ENCODE measurements around the gene IL2. TPM values are rescaled to one million over a fixed set of nuclear protein-coding genes. Genes with fewer than 3 reads are reported as not detected.

IL2 gene
- total RNA-seq: 0.75 and 1.3 TPM in 2 replicates

DNA sequence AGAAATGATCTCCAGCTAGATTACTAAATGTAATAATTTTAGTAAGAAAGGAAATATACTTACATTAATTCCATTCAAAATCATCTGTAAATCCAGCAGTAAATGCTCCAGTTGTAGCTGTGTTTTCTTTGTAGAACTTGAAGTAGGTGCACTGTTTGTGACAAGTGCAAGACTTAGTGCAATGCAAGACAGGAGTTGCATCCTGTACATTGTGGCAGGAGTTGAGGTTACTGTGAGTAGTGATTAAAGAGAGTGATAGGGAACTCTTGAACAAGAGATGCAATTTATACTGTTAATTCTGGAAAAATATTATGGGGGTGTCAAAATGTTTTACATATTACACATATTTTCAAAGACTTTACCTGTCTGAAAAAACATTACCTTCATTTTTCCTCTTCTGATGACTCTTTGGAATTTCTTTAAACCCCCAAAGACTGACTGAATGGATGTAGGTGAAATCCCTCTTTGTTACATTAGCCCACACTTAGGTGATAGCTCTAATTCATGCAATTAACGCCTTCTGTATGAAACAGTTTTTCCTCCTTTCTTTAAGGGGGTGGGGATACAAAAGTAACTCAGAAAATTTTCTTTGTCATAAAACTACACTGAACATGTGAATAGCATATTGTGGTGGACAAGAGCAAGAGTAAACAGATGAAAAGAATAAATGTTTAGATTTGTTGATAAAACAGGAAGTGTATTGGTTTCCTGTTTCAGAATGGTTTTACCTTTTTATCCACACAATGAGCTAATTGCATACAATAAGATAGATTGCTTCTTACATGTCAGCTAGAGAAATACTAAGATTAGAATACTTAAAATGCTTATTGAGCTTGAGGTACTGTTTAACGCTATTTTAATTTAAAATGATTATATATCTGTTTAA is at the start of gene IL2:
Gene IL2, minus strand, starts transcription at position 495 of the 886 bp plus-strand sequence. Its CDS starts 285 bp downstream, at position 210.
- intact Hi-C loops (cut with micrococcal nuclease): loop anchor here (1.0 to 10.0 kb wide), 9 partner anchors 46 to 633 kb away; partner anchors contain the start of genes BLTP1, CCNA2, NUDT6 and TRPC3

DNA sequence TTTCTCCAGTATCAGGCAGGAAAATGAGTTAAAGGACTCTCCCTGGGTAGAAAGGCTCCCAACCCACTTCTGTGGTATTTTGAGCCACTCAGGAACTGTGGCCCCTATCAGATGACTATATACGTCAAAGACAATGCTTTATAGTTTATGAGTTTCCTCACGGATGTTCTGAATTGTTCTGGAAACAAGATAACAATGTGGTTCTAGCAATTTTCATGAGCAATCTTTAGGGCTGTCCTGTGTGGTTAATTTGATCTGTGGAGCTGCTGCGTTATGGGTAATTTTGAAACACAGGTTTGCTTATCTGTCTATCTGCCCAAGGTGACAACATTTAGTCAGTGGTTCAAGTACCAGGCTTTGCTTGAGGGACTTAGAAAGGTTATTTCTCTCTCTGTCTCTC is 46.7 kb upstream of the IL2 start:
- intact Hi-C loops (cut with micrococcal nuclease): loop anchor here (1.0 to 2.0 kb wide), 2 partner anchors 37 to 46 kb away; partner anchors contain the start of gene IL2

DNA sequence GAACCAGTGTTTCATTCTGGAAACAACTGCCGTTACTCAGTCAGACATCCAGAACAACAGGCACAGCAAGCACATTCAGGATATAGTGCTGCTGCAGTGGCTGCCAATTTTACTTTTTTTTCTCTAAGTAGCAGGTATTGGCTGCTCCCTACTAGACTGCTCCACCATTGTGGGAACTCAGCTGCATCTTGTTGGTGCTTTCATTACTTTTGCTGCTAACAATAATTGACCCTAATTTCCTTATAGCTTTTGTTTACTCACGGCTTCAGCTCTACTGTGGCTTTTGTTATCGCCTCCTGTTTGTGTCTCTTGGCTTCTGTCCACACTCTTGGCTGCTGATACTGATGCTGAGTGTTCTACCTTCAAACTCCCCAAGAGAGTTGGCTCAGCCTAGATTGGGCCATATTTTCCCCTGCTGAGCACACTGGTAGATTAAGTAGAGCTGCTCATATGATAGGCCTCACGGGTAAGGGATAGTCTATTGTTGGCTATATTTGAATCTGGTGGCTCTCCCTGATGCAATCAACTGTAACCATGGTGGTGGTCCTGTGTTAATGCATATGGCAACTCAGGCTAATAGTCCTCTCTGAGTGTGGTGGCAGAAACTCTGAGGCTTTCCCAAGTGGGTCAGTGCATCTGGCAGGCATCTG is 44.5 kb upstream of the IL2 start:
- intact Hi-C loops (cut with micrococcal nuclease): no loop called here

DNA sequence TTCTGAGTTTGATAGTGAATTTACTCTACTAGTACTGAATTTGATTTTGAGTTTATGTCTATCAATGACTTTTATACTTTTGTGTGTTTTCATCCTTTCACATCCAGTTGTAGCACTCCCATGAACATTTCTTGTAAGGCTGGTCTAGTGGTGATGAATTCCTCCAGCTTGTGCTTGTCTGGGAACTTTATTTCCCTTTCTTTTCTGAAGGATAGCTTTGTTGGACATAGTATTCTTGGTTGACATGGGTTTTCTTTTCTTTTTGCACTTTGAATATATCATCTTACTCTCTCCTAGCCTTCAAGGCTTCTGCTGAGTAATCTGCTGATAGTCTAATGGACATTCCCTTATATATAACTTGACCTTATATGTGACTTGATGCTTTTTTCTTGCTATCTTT is 32.5 kb upstream of the IL2 start:
- intact Hi-C loops (cut with micrococcal nuclease): no loop called here

DNA sequence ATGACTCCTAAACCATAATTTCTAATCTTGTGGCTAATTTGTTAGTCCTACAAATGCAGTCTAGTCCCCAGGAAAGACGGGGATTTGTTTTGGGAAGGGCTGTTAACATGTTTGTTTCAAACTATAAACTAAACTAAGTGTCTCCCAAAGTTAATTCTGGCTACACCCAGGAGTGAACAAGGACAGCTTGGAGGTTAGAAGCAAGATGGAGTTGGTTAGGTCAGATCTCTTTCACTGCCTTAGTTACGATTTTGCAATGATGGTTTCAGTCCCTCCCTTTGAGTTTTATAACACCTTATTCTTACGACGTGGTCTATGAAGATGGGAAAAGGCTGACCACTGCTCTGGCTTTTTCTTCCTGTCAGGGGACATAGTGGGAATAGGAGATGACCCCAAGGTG is 27.0 kb upstream of the IL2 start:
- intact Hi-C loops (cut with micrococcal nuclease): no loop called here

DNA sequence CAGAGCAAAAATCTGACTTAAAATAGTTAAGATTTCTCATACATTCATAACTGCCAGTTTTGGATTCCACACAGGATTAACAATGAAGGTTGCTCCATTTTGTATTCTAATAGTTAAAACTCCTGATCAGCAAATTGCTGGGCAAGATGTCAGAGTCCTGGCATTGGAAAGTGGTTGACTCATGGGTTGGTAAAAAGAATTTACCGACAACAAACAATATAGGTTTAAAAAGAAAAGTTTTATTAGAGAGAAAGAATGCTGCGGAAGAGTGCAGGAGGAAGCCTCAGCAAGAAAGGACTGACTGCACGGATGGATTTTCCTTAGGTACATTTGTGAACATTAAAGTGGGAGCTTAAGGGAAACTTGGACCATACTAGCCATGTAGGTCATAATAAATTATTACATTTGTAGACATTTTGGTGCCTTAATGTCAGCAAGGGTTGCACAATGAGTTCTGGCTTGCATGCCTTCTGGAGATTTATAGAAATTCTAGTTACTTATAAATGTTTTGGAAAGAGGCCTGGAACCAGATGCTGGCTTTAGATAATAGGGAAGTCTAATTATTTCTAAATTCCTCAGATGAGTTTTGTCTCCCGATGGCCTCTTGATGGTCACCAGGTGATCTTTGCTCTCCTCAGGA is 25.4 kb upstream of the IL2 start:
- intact Hi-C loops (cut with micrococcal nuclease): no loop called here

DNA sequence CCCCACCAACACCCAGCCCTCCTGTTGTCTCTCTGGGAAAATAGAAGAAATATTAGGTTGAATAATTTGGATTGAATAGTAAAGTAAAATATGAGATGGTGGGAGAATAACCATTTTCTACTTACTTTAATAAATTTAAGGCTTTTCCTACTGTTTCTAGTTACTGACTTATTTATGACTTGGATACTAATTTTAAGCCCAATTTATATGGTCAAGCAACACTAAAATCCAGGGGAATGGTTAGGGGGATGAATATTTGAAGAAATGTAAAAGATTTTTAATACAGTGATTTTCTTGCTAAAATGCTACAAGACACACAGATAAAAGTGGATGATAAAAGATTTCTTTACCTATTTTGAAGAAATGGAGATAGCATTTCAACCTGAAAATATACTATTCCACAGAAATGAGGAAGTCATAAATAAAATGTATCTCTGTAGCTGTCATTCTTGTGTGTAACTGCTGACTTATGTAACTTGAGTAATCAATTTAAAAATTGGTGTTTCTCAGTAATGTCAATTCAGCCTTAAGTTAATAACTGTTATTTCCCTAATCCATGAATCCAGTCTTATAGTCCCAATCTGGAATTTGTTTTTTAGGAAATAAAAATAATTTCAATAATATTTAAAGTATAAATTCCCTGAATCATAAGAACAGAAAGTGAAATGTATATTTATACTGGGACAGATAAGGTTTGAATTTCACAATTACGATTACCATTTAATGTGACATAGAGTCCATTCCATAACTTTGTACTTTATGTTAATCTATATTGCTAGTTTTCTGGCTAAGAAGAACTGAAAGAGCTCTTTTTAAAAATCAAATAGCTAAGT is 24.3 kb upstream of the IL2 start:
- intact Hi-C loops (cut with micrococcal nuclease): no loop called here

DNA sequence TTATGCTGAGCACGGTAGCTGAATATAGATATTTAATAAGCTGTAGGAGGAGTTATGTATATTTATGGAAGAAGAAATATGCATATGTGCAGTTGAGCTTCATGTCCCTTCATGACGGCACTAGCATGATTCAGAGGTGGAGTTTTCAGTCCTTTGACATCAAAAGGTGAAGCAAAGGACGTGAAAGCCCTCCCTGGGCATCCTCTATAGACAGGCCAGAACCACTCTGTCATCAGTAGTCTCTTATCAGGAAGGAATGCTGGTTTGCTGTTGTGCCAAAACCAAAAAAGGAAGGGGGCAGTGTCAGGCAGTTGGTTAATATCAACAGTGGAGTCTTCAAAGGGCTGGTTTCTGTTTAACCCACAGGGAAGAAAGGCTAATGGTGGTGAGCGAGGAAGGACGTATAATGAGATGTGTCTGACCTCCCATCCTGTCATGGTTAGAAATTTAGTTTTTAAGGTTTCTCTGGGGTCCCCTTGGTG is 23.5 kb upstream of the IL2 start:
- intact Hi-C loops (cut with micrococcal nuclease): no loop called here

DNA sequence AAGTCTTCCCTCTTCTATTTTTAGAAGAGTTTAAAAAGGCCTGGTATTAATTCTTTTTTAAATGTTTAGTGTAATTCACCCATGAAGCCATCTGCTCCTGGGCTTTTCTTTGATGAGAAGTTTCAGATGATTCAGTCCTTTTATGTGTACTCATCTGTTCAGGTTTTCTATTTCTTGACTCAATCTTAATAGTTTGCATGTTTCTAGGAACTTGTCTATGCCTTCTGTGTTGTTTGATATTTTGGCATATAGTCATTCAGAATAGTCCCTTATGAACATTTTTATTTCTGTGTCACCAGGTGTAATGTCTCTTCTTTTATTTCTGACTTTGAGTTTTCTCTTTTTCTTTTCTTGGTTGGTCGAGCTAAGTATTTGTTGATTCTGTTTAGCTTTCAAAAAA is 20.2 kb upstream of the IL2 start:
- intact Hi-C loops (cut with micrococcal nuclease): no loop called here

DNA sequence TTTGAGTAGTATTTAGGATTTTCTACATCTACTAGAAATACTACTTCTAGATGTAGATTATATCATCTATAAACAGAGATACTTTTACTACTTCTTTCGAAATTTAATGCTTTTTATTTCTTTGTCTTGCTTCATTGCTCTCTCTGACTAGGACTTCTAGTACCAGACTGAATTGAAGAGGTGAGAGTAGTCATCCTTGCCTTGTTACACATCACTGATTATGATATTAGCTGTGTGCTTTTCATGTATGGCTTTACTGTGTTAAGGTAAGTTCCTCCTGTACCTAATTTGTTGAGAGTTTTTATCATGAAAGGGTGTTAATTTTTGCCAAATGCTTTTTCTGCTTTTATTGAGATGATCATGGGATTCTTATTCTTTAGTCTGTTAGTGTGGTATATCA is 19.6 kb upstream of the IL2 start:
- intact Hi-C loops (cut with micrococcal nuclease): no loop called here

DNA sequence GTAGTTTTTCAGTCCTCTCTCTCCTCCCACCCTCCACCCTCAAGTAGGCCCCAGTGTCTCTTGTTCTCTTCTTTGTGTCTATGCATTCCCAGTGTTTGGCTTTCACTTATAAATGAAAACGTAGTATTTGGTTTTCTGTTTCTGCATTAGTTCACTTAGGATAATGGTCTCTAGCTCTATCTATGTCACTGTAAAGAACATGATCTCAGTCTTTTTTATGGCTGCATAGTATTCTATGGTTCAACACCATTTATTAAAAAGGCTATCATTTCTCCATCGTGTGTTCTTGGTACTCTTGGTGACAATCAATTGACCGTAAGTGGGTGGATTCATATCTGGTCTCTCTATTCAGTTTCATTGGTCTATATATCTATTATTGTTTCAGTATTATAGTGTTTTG is 18.7 kb upstream of the IL2 start:
- intact Hi-C loops (cut with micrococcal nuclease): no loop called here

DNA sequence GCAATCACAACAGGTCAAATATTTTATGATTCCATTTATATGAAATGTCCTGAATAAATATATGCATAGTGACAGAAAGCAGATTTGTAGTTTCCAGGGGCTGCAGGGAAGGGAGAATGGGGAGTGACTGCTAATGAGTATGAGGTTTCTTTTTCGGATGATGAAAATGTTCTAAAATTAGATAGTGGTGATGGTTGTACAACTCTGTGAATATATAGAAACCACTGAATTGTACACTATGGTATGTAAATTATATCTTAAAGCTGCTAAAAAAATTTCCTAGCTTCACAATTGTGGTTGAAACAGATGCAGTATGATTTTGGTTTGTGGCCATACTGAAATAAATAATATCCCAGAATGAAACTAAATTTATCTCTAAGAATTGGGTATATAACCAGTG is 12.9 kb upstream of the IL2 start:
- intact Hi-C loops (cut with micrococcal nuclease): no loop called here

DNA sequence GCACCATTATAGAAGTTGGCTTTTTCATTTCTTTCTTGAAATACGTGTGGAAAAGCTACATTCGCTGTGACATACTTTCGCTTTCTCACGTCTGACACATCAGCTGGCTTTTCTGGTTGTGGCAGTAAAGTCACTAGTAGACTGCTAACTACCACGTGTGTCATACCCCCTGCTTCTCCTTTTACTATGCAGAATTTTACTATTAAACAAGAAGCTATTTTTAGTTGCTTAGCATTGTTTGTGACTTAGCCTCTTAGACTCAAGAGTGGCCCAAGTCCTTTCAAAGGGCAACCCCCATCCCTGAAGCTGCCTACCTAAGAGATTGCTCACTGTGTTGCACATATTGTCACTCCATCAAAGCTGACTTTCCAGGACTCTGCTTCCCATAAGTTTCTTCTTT is 2.1 kb upstream of the IL2 start:
- intact Hi-C loops (cut with micrococcal nuclease): loop anchor here (5.0 to 10.0 kb wide), 5 partner anchors 144 to 564 kb away; partner anchors contain the start of genes BLTP1, NUDT6 and TRPC3

DNA sequence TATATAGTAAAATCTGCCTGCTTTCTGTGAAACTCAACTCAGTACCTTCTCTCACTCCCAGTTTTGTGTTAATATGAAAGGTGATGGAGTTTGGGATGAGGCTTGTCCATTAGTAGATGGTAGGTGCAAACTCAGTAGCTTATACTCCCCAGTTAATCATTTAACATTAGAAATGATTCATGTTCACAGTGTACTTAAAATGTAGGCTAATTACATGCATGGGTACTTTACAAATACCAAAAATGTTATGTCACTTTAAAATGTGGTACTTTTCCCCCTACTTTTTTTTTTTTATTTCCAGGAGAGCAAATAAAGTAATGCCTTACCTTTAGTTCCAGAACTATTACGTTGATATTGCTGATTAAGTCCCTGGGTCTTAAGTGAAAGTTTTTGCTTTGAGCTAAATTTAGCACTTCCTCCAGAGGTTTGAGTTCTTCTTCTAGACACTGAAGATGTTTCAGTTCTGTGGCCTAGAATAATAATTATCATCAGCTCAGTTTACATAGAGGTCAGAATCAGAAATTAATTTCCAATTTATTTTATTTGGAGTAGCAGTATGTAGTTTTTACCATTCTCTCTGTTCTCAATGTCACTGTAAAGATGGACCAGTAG is 3.0 kb downstream of the IL2 start:
- intact Hi-C loops (cut with micrococcal nuclease): loop anchor here (10.0 kb wide), 3 partner anchors 139 to 559 kb away; partner anchors contain the start of gene TRPC3

DNA sequence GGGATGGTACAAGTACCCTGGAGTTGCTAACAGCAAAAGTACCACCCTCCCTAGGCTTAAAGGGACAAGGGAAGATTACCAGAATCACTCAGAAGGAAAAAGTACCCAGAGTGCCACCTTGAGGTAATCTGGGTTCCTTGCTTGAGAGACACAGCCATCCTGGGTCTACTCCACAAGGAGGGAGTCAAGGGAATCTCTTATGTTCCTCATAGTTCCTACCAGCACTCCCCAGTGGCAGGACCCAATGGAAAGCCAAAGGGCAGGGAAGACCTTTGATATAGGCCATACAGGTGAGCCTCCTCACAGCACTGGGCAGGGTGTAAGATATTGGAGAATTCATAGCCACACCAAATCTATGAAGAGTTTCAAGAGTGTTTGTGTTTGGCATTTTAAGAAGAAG is 5.7 kb downstream of the IL2 start:
- intact Hi-C loops (cut with micrococcal nuclease): loop anchor here (10.0 kb wide), 3 partner anchors 136 to 556 kb away; partner anchors contain the start of gene TRPC3

DNA sequence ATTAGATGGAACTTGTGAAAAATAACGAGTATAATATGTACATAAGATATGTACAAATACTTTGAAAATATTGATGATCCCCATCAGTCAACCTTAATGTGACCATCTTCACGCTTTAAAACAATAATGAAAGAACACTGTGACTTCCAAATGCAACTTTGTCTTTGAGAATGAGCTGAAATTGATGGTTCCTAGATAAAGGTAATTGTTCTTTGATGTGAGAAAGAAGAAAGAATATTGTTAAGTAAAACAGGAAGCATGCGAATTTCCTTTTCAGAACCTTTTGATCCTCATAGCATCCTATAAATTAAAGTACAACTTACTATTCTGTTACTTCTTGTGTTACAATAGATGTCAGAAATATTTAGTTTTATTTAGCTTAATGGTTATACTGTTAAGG is 22.2 kb downstream of the IL2 start:
- intact Hi-C loops (cut with micrococcal nuclease): no loop called here

DNA sequence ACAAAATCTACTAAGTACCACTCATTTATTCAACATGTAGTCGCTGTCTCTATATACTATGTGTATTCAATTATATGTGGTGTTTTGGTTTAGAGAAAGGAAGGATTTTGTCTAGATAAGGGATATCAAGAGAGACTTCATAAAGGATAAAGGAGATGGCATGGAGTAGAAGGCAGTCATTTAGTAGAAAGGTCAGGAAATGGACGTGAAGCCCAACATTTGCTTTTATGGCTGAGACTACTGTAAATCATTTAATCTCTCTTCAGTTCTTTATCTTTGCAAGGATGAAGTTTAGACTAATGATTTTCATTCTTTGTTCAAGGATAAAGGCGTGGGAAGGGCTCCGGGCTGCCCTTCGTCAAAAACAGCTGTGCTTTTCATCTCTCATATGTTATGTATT is 25.2 kb downstream of the IL2 start:
- intact Hi-C loops (cut with micrococcal nuclease): no loop called here

DNA sequence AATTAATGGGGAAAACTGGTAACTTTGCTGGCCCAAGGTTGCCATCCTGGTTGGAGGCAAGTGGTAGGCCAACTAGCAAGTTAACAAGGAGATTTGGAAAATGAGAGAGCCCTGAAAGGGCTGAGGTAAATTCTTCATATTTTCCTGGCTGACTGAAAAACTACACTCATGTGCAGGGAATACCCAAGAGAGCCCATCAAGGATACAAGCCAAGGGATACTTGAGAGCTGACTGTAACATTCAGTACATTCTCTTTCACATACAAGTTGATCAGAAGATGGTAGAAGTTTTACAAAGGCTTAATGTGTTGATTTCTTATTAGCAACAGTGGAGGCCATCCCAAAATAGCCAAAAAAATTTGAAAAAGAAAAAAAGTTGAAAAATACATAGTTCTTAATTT is 33.3 kb downstream of the IL2 start:
- intact Hi-C loops (cut with micrococcal nuclease): no loop called here

DNA sequence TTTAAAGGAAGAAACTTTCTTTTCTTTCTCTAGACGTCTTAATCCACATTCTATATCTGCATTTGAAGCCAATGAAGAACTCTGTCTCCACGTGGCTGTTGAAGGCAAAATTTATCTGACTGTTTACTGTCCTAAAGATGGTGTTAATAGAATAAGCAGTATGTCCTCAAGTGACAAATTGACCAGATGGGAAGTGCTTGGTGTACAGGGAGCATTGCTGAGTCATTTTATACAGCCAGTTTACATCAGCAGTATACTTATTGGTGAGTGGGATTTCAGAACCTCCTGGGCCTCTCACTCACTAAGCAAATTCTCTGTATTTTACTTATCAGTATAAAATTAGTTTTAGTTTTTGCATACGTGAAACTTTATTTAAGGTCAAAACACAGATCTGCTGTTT is 44.0 kb downstream of the IL2 start:
- intact Hi-C loops (cut with micrococcal nuclease): no loop called here

DNA sequence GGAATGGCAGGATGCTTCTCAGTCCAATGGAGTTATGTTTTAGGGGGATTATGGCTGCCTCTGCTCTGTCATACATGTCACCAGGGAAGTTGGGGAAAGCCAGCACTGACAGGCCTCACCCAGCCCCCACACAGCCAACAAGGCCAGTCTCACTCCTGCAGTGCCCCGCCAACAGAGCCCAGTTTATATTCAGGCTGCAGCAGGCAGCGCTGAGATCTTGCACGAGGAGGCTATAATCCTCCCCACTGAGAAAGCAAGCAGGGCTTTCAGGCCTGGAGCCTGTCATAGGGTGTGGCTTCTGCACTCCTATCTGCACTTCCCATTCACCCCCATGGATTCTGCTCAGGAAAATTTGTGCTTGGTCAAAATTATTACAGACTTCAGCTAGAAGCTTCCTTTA is 52.7 kb downstream of the IL2 start:
- intact Hi-C loops (cut with micrococcal nuclease): no loop called here

Data from T-helper 2 cell treated with Interferon-gamma antibody and Interleukin-4, amounts not matched to agents 100 ng/mL and 5 ng/mL, for 36 hours (primary cell).